A549 treated with Hydrocortisone at 1 μM for 4 hours (cell line): ENCODE measurements around the gene CEBPZ. TPM values are rescaled to one million over a fixed set of nuclear protein-coding genes. Genes with fewer than 3 reads are reported as not detected.

Experiments
- total RNA-seq: library from RNA; stranded (reverse); fragments of 200-300 nt; extraction: Qiagen RNA extraction; gene quantifications from 5 replicates; pipeline ENCODE4 v1.2.3, GENCODE V29; 2022

The CEBPZ gene, protein sequence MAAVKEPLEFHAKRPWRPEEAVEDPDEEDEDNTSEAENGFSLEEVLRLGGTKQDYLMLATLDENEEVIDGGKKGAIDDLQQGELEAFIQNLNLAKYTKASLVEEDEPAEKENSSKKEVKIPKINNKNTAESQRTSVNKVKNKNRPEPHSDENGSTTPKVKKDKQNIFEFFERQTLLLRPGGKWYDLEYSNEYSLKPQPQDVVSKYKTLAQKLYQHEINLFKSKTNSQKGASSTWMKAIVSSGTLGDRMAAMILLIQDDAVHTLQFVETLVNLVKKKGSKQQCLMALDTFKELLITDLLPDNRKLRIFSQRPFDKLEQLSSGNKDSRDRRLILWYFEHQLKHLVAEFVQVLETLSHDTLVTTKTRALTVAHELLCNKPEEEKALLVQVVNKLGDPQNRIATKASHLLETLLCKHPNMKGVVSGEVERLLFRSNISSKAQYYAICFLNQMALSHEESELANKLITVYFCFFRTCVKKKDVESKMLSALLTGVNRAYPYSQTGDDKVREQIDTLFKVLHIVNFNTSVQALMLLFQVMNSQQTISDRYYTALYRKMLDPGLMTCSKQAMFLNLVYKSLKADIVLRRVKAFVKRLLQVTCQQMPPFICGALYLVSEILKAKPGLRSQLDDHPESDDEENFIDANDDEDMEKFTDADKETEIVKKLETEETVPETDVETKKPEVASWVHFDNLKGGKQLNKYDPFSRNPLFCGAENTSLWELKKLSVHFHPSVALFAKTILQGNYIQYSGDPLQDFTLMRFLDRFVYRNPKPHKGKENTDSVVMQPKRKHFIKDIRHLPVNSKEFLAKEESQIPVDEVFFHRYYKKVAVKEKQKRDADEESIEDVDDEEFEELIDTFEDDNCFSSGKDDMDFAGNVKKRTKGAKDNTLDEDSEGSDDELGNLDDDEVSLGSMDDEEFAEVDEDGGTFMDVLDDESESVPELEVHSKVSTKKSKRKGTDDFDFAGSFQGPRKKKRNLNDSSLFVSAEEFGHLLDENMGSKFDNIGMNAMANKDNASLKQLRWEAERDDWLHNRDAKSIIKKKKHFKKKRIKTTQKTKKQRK
- total RNA-seq, result 63.0 to 86.2 TPM (median 70.9 TPM) in 5 replicates

DNA sequence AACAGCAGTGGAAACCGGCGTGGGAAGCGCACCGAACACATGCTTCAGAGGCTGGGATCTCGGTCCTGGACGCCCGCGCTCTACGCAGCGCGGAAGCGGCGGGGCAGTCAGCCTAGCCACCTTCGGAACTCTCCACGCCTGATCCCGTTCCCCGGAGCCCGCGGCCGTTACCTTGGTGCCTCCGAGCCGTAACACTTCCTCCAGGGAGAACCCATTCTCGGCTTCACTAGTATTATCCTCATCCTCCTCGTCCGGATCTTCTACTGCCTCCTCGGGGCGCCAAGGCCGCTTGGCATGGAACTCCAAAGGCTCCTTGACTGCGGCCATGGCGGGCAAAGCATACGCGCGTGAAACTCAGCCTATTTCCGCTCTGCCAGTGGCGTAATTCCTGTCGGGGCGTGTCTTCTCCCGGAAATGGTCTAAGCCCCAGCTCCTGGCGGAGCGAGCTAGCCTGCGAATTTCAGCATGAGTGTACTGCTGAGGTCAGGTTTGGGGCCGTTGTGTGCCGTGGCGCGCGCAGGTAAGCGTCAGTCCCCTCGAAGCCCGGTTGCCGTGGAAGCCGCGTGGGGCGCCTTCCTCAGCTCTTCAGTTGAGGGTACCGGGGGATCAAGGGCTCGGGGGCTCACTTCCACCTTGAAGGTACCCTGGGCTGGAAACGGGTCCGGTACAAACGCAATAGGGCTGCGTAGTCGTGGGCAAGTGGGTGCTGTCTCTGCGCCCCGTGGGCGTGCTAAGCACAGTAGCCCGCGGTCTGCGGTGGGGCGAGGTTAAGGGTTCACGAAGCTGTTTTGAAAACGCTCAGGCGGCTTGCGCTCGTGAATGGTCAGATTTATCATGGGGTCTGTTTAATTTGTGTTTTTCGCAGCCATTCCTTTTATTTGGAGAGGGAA is at the start of gene CEBPZ, which contains the start of gene NDUFAF7:
TSS of gene CEBPZ (minus strand) at position 356 of the 890 bp plus-strand sequence. CDS start at position 327, 29 bp downstream.
TSS of gene NDUFAF7 (plus strand) at position 418 of the 890 bp plus-strand sequence. CDS start at position 466, 48 bp downstream.

GRCh38 chr2:37196320-37197195 is 34.8 kb downstream of the CEBPZ start, which contains the start of gene CEBPZOS:
Gene CEBPZOS, plus strand, starts transcription at chr2:37196496. Its CDS starts 3,209 bp downstream, at chr2:37199705.

DNA sequence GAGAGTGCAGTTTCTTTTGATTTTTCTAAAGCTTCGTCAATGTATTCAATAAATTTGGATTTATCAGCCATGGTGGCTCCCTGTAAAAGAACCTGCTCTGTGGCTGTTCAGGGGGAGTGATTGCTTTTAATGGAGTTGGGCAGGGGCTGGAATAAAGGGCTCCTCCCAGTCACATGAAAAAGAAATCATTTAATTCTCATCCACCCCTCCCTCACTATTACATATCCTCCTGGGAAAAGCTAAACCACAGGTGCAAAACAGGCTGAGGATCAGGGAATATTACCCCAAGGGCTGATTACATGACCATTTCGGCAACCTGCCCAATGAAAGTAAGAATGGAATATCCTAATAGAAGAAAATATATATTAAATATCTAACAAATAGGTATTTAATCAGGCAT is 42.8 kb downstream of the CEBPZ start, which contains the start of gene SULT6B1:
TSS of gene SULT6B1 (minus strand) at position 101 of the 400 bp plus-strand sequence. CDS start at position 71, 30 bp downstream.

GRCh38 chr2:37156857-37157714 is 74.3 kb downstream of the CEBPZ start, which contains the start of gene EIF2AK2:
Gene EIF2AK2, minus strand, starts transcription at chr2:37156980. Its CDS starts 9,174 bp downstream, at chr2:37147806.

Other genes with a start within 250 kb of the CEBPZ start
- 5.6 to 9.0 TPM (median 7.2 TPM) in 5 replicates for gene HEATR5B, start 147.2 kb downstream of the CEBPZ start, total RNA-seq
- 8.5 to 12.8 TPM (median 8.8 TPM) in 5 replicates for gene GPATCH11, start 147.1 kb downstream of the CEBPZ start, total RNA-seq
- gene EIF2AK2, start 74.6 kb downstream of the CEBPZ start, total RNA-seq, result 16.7 to 34.6 TPM (median 22.1 TPM) in 5 replicates
- gene SULT6B1, start 42.9 kb downstream of the CEBPZ start, total RNA-seq, result not detected in 5 replicates
- gene CEBPZOS, start 35.1 kb downstream of the CEBPZ start, total RNA-seq, result 39.8 to 42.6 TPM (median 41.6 TPM) in 5 replicates
- gene NDUFAF7, start 62 bp upstream of the CEBPZ start, total RNA-seq, result 18.3 to 20.2 TPM (median 20.0 TPM) in 5 replicates
- gene PRKD3, start 93.2 kb upstream of the CEBPZ start, total RNA-seq, result 8.7 to 17.6 TPM (median 13.2 TPM) in 5 replicates
- 19.8 to 23.6 TPM (median 21.4 TPM) in 5 replicates for gene QPCT, start 113.0 kb upstream of the CEBPZ start, total RNA-seq